Stimulated activated naive CD8-positive, alpha-beta T cell treated with anti-CD3 and anti-CD28 coated beads, Interleukin-15, Interleukin-2, amounts not matched to agents 100 ng/mL and 50 ng/mL, for 24 hours (primary cell): ENCODE data around the gene KISS1.
"Not testable (repeated sequence)": the region's sequence is repeated elsewhere in the genome, so short reads cannot be mapped to it uniquely, and the experiment has no call there.

Source experiments
- H3K27ac Mint-ChIP-seq: one replicate; pipeline ENCODE4 v1.8.0; 2021; ENCODE audit warnings: mild to moderate bottlenecking, mixed read lengths
- H3K27me3 Mint-ChIP-seq: one replicate; pipeline ENCODE4 v1.8.0; 2021; ENCODE audit warnings: mixed read lengths
- H3K36me3 Mint-ChIP-seq: one replicate; pipeline ENCODE4 v1.8.0; 2021; ENCODE audit warnings: low read depth, mixed read lengths
- H3K4me1 Mint-ChIP-seq: one replicate; pipeline ENCODE4 v1.8.0; 2021; ENCODE audit warnings: low read depth, mixed read lengths
- H3K4me3 Mint-ChIP-seq: one replicate; pipeline ENCODE4 v1.8.0; 2021; ENCODE audit warnings: mild to moderate bottlenecking, mixed read lengths
- H3K9me3 Mint-ChIP-seq: one replicate; pipeline ENCODE4 v1.8.0; 2021; ENCODE audit warnings: mixed read lengths

The KISS1 gene, protein sequence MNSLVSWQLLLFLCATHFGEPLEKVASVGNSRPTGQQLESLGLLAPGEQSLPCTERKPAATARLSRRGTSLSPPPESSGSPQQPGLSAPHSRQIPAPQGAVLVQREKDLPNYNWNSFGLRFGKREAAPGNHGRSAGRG

GRCh38 chr1:204196068-204196795 lies at the start of gene KISS1:
KISS1 (minus strand) TSS chr1:204196491; CDS start chr1:204192876, 3,615 bp downstream.
- no peaks in the 10 kb centered on the region for H3K36me3 Mint-ChIP-seq
- peaks cover 8% of the 10 kb centered on the region for H3K4me1 Mint-ChIP-seq
- H3K4me3 Mint-ChIP-seq = no peak within 1 kb of the TSS
- H3K27ac Mint-ChIP-seq = no peak within 1 kb of the TSS
- no peaks in the 10 kb centered on the region for H3K9me3 Mint-ChIP-seq
- peaks cover 12% of the 10 kb centered on the region for H3K27me3 Mint-ChIP-seq

- Mint-ChIP-seq H3K9me3 (no peaks in the 10 kb centered on the region), H3K27ac (no peak overlapping the region), H3K27me3 (no peaks in the 10 kb centered on the region), H3K36me3 (no peaks in the 10 kb centered on the region), H3K4me1 (no peaks in the 10 kb centered on the region), H3K4me3 (no peak overlapping the region)
Measured at GRCh38 chr1:204242920-204243319, 46.6 kb upstream of the KISS1 start.

GRCh38 chr1:204241914-204242313 lies 45.6 kb upstream of the KISS1 start:
- Mint-ChIP-seq H3K9me3 (no peaks in the 10 kb centered on the region), H3K4me3 (no peak overlapping the region), H3K4me1 (no peaks in the 10 kb centered on the region), H3K27ac (no peak overlapping the region), H3K36me3 (no peaks in the 10 kb centered on the region), H3K27me3 (no peaks in the 10 kb centered on the region)

GRCh38 chr1:204241050-204241449 lies 44.8 kb upstream of the KISS1 start:
- Mint-ChIP-seq H3K36me3 (no peaks in the 10 kb centered on the region), H3K27me3 (no peaks in the 10 kb centered on the region), H3K9me3 (peaks cover 2% of the 10 kb centered on the region), H3K27ac (no peak overlapping the region), H3K4me3 (no peak overlapping the region), H3K4me1 (no peaks in the 10 kb centered on the region)

GRCh38 chr1:204240233-204240632 lies 43.9 kb upstream of the KISS1 start:
- H3K27ac Mint-ChIP-seq = no peak overlapping the region
- H3K4me3 Mint-ChIP-seq = no peak overlapping the region
- H3K36me3 Mint-ChIP-seq = no peaks in the 10 kb centered on the region
- H3K4me1 Mint-ChIP-seq = no peaks in the 10 kb centered on the region
- H3K27me3 Mint-ChIP-seq = no peaks in the 10 kb centered on the region
- peaks cover 5% of the 10 kb centered on the region for H3K9me3 Mint-ChIP-seq

DNA sequence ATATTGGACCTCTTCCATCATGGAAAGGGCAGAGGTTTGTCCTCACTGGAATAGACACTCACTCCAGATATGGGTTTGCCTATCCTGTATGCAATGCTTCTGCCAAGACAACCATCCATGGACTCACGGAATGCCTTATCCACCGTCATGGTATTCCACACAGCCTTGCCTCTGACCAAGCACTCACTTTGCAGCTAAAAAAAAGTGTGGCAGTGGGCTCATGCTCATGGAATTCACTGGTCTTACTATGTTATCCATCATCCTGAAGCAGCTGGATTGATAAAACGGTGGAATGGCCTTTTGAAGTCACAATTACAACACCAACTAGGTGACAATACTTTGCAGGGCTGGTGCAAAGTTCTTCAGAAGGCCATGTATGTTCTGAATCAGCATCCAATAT lies 43.1 kb upstream of the KISS1 start:
- H3K27ac Mint-ChIP-seq, H3K4me1 Mint-ChIP-seq, H3K4me3 Mint-ChIP-seq, H3K9me3 Mint-ChIP-seq, H3K27me3 Mint-ChIP-seq, H3K36me3 Mint-ChIP-seq: not testable (repeated sequence)

DNA sequence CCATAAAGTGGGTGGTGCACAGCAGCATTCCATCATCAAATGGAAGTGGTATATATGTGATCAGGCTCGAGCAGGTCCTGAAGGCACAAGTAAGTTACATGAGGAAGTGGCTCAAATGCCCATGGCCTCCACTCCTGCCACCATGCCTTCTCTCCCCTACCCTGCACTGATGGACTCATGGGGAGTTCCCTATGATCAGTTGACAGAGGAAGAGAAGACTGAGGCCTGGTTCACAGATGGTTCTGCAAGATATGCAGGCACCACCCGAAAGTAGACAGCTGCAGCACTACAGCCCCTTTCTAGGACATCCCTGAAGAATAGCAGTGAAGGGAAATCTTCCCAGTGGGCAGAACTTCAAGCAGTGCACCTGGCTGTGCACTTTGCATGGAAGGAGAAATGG lies 42.2 kb upstream of the KISS1 start:
- not testable (repeated sequence) for H3K27me3 Mint-ChIP-seq, H3K36me3 Mint-ChIP-seq

DNA sequence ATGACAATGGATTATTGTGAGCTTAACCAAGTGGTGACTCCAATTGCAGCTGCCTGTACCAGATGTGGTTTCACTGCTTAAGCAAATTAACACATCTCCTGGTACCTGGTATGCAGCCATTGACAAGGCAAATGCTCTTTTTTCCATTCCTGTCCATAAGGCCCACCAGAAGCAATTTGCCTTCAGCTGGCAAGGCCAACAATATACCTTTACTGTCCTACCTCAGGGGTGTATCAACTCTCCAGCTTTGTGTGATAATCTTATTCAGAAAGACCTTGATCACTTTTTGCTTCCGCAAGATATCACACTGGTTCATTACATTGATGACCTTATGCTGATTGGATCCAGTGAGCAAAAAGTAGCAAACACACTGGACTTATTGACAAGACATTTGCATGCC lies 41.2 kb upstream of the KISS1 start:
- not testable (repeated sequence) for H3K4me1 Mint-ChIP-seq, H3K27ac Mint-ChIP-seq, H3K4me3 Mint-ChIP-seq, H3K9me3 Mint-ChIP-seq, H3K27me3 Mint-ChIP-seq, H3K36me3 Mint-ChIP-seq

More for the DNA sequence above, 42.2 kb upstream of the KISS1 start:
- H3K4me3 Mint-ChIP-seq, H3K27ac Mint-ChIP-seq, H3K4me1 Mint-ChIP-seq, H3K9me3 Mint-ChIP-seq: not testable (repeated sequence)

- Mint-ChIP-seq H3K36me3 (no peaks in the 10 kb centered on the region), H3K27ac (no peak overlapping the region), H3K4me3 (no peak overlapping the region), H3K9me3 (peaks cover 5% of the 10 kb centered on the region), H3K27me3 (no peaks in the 10 kb centered on the region), H3K4me1 (no peaks in the 10 kb centered on the region)
Measured at GRCh38 chr1:204232526-204232925, 36.2 kb upstream of the KISS1 start.

- Mint-ChIP-seq H3K9me3 (no peaks in the 10 kb centered on the region), H3K27me3 (no peaks in the 10 kb centered on the region), H3K4me1 (no peaks in the 10 kb centered on the region), H3K36me3 (no peaks in the 10 kb centered on the region), H3K27ac (no peak overlapping the region), H3K4me3 (no peak overlapping the region)
Measured at GRCh38 chr1:204230211-204230610, 33.9 kb upstream of the KISS1 start.

- no peaks in the 10 kb centered on the region for H3K9me3 Mint-ChIP-seq
- H3K4me1 Mint-ChIP-seq = no peaks in the 10 kb centered on the region
- no peak overlapping the region for H3K4me3 Mint-ChIP-seq
- no peaks in the 10 kb centered on the region for H3K27me3 Mint-ChIP-seq
- H3K36me3 Mint-ChIP-seq = no peaks in the 10 kb centered on the region
- no peak overlapping the region for H3K27ac Mint-ChIP-seq
Measured at GRCh38 chr1:204228896-204229295, 32.6 kb upstream of the KISS1 start.

DNA sequence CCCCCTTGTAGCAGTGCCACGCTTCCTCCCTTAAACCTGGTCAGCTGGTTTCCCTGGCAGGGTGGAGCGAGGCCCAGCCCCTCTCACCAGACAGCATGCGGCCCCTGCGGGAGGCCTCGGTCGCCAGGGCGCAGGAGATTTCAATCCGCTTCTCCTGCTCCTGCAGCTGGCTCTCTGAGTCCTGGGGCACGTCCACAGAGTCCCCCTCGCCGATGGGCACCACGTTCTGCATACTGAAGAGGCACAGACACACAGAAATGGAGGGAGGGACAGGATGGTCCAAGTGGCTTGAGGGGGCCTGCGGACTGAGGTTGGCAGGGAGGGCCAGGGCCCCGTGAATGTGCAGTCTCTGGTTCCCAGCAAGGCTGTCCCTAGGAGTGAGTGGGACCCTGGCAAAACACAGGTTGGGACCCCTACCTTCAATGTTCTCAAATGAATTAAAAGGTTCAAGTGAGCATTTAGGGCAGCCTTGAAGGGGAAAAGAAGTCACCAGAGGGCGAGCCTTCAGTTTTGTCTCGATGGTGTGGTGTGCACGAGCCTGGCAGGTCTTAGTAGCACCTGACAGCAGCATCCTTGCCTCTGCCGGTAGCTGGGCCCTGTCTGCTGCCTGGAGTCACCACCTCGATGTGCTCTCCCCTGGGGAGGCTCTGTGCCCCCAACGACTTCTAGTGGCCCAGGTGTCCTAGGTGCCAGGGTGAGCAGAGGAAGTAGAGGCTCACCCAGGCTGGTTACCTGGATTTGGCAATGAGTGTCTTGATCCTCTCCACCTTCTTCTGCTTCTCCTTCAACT lies 31.9 kb upstream of the KISS1 start:
- H3K4me3 Mint-ChIP-seq = no peak overlapping the region
- H3K27ac Mint-ChIP-seq = no peak overlapping the region
- H3K4me1 Mint-ChIP-seq = no peaks in the 10 kb centered on the region
- H3K36me3 Mint-ChIP-seq = no peaks in the 10 kb centered on the region
- H3K9me3 Mint-ChIP-seq = no peaks in the 10 kb centered on the region
- no peaks in the 10 kb centered on the region for H3K27me3 Mint-ChIP-seq

- Mint-ChIP-seq H3K36me3 (no peaks in the 10 kb centered on the region), H3K9me3 (no peaks in the 10 kb centered on the region), H3K27ac (no peak overlapping the region), H3K4me3 (no peak overlapping the region), H3K27me3 (no peaks in the 10 kb centered on the region), H3K4me1 (no peaks in the 10 kb centered on the region)
Measured at GRCh38 chr1:204227351-204227750, 31.1 kb upstream of the KISS1 start.

DNA sequence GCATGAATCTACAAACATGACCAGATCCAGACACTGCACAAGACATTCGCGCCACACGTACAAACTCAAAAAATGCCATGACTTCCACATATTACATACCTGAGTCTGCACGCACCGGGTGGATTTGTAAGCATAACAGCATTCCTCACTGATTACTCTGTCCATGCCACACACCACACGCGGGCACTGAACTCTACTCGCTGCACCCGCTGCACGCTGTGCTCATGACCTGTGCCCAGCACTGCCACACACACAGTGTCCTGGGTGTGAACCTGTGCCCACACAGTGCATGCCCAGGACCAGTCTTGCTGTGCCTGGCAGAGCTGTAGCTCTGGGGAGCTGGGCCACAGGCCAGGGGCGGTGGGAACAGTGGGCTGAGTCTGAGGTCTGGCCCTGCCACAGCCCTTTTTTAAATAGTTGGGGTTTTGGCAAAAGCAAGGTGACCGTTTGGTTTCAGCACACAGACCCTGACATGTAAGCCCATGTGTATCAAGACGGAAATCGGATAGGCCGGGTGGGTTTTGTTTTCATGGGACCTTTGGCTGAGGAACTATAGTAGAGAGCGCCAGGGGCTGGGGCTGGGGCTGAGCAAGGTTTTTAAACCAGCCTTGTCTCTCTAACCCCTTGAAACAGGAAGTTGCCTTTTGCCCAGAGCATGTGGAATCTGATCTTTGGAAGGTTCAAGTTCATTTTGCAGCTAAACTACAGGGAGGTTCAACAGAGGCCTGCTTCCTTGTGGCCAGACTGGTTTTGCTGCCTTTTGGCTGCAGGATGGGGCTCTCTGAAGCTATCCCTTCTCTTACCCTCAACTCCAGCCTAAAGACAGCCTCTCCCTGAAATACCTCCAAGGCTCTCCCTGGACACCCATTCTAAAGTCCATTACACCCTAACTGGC lies 29.8 kb upstream of the KISS1 start:
- Mint-ChIP-seq H3K36me3 (no peaks in the 10 kb centered on the region), H3K27me3 (no peaks in the 10 kb centered on the region), H3K4me1 (no peaks in the 10 kb centered on the region), H3K4me3 (no peak overlapping the region), H3K27ac (no peak overlapping the region), H3K9me3 (no peaks in the 10 kb centered on the region)

- no peaks in the 10 kb centered on the region for H3K4me1 Mint-ChIP-seq
- no peaks in the 10 kb centered on the region for H3K27me3 Mint-ChIP-seq
Measured at GRCh38 chr1:204224655-204225054, 28.4 kb upstream of the KISS1 start.

More at GRCh38 chr1:204224655-204225054, 28.4 kb upstream of the KISS1 start:
- no peak overlapping the region for H3K4me3 Mint-ChIP-seq
- H3K27ac Mint-ChIP-seq = no peak overlapping the region
- no peaks in the 10 kb centered on the region for H3K9me3 Mint-ChIP-seq
- no peaks in the 10 kb centered on the region for H3K36me3 Mint-ChIP-seq
